Measurements from ENCODE around the gene BCL7C.
"Not testable (repeated sequence)": the region's sequence is repeated elsewhere in the genome, so short reads cannot be mapped to it uniquely, and the experiment has no call there.

Gene BCL7C

GRCh38 chr16:30893744-30894539, at the start of gene BCL7C:
Gene BCL7C (minus strand): TSS chr16:30894077. CDS start chr16:30893944, 133 bp downstream.
- peak; percentile 70 for DNase-seq

- DNase-seq, result no peak
Measured at GRCh38 chr16:30942426-30942806, 48.5 kb upstream of the BCL7C start.

- DNase-seq, result peak; percentile 51
Measured at GRCh38 chr16:30941600-30942425, 47.9 kb upstream of the BCL7C start.

GRCh38 chr16:30939571-30939970, 45.7 kb upstream of the BCL7C start:
- not testable (repeated sequence) for DNase-seq

GRCh38 chr16:30937692-30938091, 43.8 kb upstream of the BCL7C start:
- no peak for DNase-seq

GRCh38 chr16:30934827-30935557, 41.1 kb upstream of the BCL7C start:
- DNase-seq, result peak; percentile 12

- DNase-seq, result no peak
Measured at GRCh38 chr16:30931068-30931650, 37.3 kb upstream of the BCL7C start.

GRCh38 chr16:30930160-30930571, 36.3 kb upstream of the BCL7C start:
- DNase-seq, result no peak

GRCh38 chr16:30929167-30929566, 35.3 kb upstream of the BCL7C start:
- no peak for DNase-seq

GRCh38 chr16:30928390-30928789, 34.5 kb upstream of the BCL7C start:
- no peak for DNase-seq

- peak; percentile 83 for DNase-seq
Measured at GRCh38 chr16:30927789-30928378, 34.0 kb upstream of the BCL7C start.

- no peak for DNase-seq
Measured at GRCh38 chr16:30926937-30927788, 33.3 kb upstream of the BCL7C start.

GRCh38 chr16:30925995-30926811, 32.3 kb upstream of the BCL7C start:
- no peak for DNase-seq

- DNase-seq, result no peak
Measured at GRCh38 chr16:30925632-30925987, 31.7 kb upstream of the BCL7C start.

GRCh38 chr16:30924913-30925631, 31.2 kb upstream of the BCL7C start:
- DNase-seq, result no peak

- DNase-seq, result no peak
Measured at GRCh38 chr16:30924076-30924912, 30.4 kb upstream of the BCL7C start.

GRCh38 chr16:30923554-30924075, 29.7 kb upstream of the BCL7C start, which contains the start of gene FBXL19:
Gene FBXL19 (plus strand): TSS chr16:30923572. CDS start chr16:30925755, 2,183 bp downstream.
- no peak for DNase-seq

- peak; percentile 100 for DNase-seq
Measured at GRCh38 chr16:30922960-30923535, 29.2 kb upstream of the BCL7C start.

Measured in NCI-H1092 treated with DMSO at 0.1 percent for 48 hours (cell line).